ENCODE data around the gene PSMA2. TPM values are rescaled to one million over a fixed set of nuclear protein-coding genes. Genes with fewer than 3 reads are reported as not detected.

PSMA2 gene
- total RNA-seq, 1 donor from 2014 or later = 60.8 TPM

GRCh38 chr7:42952328-42952727 is 20.4 kb upstream of the PSMA2 start:
- Mint-ChIP-seq H3K36me3 (ENCODE audit: low read depth) (no peaks in the 10 kb centered on the region), H3K27ac (ENCODE audit: unreplicated experiment) (no peak overlapping the region), H3K4me1 (ENCODE audit: low read depth) (peaks cover 8% of the 10 kb centered on the region), H3K27me3 (ENCODE audit: low read depth) (no peaks in the 10 kb centered on the region), H3K9me3 (ENCODE audit: low read depth) (peaks cover 2% of the 10 kb centered on the region), H3K4me3 (ENCODE audit: unreplicated experiment) (no peak overlapping the region)
- TF ChIP-seq CTCF (IDR thresholded peaks at IDR 0.05) = no peak
- no peak for DNase-seq (ENCODE audit: low spot score)

- no peak for DNase-seq (ENCODE audit: low spot score)
- Mint-ChIP-seq H3K4me1 (ENCODE audit: low read depth) (peaks cover 18% of the 10 kb centered on the region), H3K27ac (ENCODE audit: unreplicated experiment) (no peak overlapping the region), H3K4me3 (ENCODE audit: unreplicated experiment) (no peak overlapping the region), H3K9me3 (ENCODE audit: low read depth) (peaks cover 2% of the 10 kb centered on the region), H3K27me3 (ENCODE audit: low read depth) (no peaks in the 10 kb centered on the region), H3K36me3 (ENCODE audit: low read depth) (no peaks in the 10 kb centered on the region)
- TF ChIP-seq CTCF (IDR thresholded peaks at IDR 0.05) = no peak
These were observed 18.4 kb upstream of the PSMA2 start for GRCh38 chr7:42950417-42950816.

- no peak for DNase-seq (ENCODE audit: low spot score)
- no peak for TF ChIP-seq CTCF (IDR thresholded peaks at IDR 0.05)
- Mint-ChIP-seq H3K4me3 (ENCODE audit: unreplicated experiment) (no peak overlapping the region), H3K36me3 (ENCODE audit: low read depth) (no peaks in the 10 kb centered on the region), H3K27ac (ENCODE audit: unreplicated experiment) (no peak overlapping the region), H3K27me3 (ENCODE audit: low read depth) (no peaks in the 10 kb centered on the region), H3K9me3 (ENCODE audit: low read depth) (peaks cover 2% of the 10 kb centered on the region), H3K4me1 (ENCODE audit: low read depth) (peaks cover 18% of the 10 kb centered on the region)
These were observed 15.5 kb upstream of the PSMA2 start for GRCh38 chr7:42947521-42947920.

GRCh38 chr7:42946627-42946950 is 14.6 kb upstream of the PSMA2 start:
- H3K36me3 Mint-ChIP-seq (ENCODE audit: low read depth) = no peaks in the 10 kb centered on the region
- no peaks in the 10 kb centered on the region for H3K27me3 Mint-ChIP-seq (ENCODE audit: low read depth)
- H3K27ac Mint-ChIP-seq (ENCODE audit: unreplicated experiment) = no peak overlapping the region
- peaks cover 18% of the 10 kb centered on the region for H3K4me1 Mint-ChIP-seq (ENCODE audit: low read depth)
- peaks cover 2% of the 10 kb centered on the region for H3K9me3 Mint-ChIP-seq (ENCODE audit: low read depth)
- H3K4me3 Mint-ChIP-seq (ENCODE audit: unreplicated experiment) = no peak overlapping the region
- DNase-seq (ENCODE audit: low spot score) = no peak
- no peak for TF ChIP-seq CTCF (IDR thresholded peaks at IDR 0.05)

- peaks cover 21% of the 10 kb centered on the region for H3K4me1 Mint-ChIP-seq (ENCODE audit: low read depth)
- no peak for TF ChIP-seq CTCF (IDR thresholded peaks at IDR 0.05)
- H3K27ac Mint-ChIP-seq (ENCODE audit: unreplicated experiment) = no peak overlapping the region
- peaks cover 2% of the 10 kb centered on the region for H3K9me3 Mint-ChIP-seq (ENCODE audit: low read depth)
- H3K4me3 Mint-ChIP-seq (ENCODE audit: unreplicated experiment) = no peak overlapping the region
- DNase-seq (ENCODE audit: low spot score) = no peak
- no peaks in the 10 kb centered on the region for H3K36me3 Mint-ChIP-seq (ENCODE audit: low read depth)
- no peaks in the 10 kb centered on the region for H3K27me3 Mint-ChIP-seq (ENCODE audit: low read depth)
These were observed 14.1 kb upstream of the PSMA2 start for GRCh38 chr7:42945821-42946626.

All from chondrocyte (in vitro differentiated cells).